ENCODE results near the gene TEDC2.

DNA sequence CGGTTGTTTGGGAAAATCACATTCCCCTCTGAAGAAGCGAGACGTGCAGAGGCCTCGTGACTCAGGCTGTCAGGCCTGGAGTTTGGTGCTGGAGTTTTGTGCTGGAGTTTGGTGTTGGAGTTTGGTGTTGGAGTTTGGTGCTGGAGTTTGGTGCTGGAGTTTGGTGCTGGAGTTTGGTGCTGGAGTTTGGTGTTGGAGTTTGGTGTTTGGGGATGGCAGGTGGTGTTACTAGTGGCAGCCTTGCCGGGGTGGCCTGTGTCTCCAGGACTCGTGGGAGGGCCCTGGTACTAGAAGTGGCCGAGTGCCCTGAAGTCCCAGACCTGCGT lies 27.6 kb downstream of the TEDC2 start:
- TF ChIP-seq, protein P1, sequence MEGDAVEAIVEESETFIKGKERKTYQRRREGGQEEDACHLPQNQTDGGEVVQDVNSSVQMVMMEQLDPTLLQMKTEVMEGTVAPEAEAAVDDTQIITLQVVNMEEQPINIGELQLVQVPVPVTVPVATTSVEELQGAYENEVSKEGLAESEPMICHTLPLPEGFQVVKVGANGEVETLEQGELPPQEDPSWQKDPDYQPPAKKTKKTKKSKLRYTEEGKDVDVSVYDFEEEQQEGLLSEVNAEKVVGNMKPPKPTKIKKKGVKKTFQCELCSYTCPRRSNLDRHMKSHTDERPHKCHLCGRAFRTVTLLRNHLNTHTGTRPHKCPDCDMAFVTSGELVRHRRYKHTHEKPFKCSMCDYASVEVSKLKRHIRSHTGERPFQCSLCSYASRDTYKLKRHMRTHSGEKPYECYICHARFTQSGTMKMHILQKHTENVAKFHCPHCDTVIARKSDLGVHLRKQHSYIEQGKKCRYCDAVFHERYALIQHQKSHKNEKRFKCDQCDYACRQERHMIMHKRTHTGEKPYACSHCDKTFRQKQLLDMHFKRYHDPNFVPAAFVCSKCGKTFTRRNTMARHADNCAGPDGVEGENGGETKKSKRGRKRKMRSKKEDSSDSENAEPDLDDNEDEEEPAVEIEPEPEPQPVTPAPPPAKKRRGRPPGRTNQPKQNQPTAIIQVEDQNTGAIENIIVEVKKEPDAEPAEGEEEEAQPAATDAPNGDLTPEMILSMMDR (IDR thresholded peaks at IDR 0.05 in 2 of 3, conservative IDR thresholded peaks at IDR 0.05 in 1 of 3; ENCODE audit: control insufficient read depth in 2 of 3, extremely low read depth in 1 of 3, insufficient read depth in 1 of 3, low read depth in 3 of 3, low read length in 3 of 3): no peak
- TF ChIP-seq MEF2A (IDR thresholded peaks at IDR 0.05; ENCODE audit: insufficient read depth, low read depth, low read length) (no peak), POLR2AphosphoS5 (IDR thresholded peaks at IDR 0.05; ENCODE audit: low read length) (no peak), RAD21 (IDR thresholded peaks at IDR 0.05; ENCODE audit: insufficient read depth, low read depth, low read length) (no peak)
- TF ChIP-seq, protein P2, sequence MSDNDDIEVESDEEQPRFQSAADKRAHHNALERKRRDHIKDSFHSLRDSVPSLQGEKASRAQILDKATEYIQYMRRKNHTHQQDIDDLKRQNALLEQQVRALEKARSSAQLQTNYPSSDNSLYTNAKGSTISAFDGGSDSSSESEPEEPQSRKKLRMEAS (IDR thresholded peaks at IDR 0.05; ENCODE audit: low read depth, low read length): no peak

All from GM12878 (cell line).